PC-3 (cell line): ENCODE measurements around the gene ZNF697. TPM values are rescaled to one million over a fixed set of nuclear protein-coding genes. Genes with fewer than 3 reads are reported as not detected.

Source experiments
- total RNA-seq: library from RNA; depleted of rRNA; stranded (reverse); fragments of >200 nt; gene quantifications from 2 replicates; pipeline ENCODE4 v1.2.3, GENCODE V29; 2014; rRNA removed

The ZNF697 gene
- total RNA-seq, 1 experiment from 2014 or later, result 5.3 TPM

Other genes with a start within 250 kb of the ZNF697 start
- gene HSD3B2, start 233.1 kb downstream of the ZNF697 start, total RNA-seq, result not detected in 2 replicates
- gene HSD3B1, start 141.1 kb downstream of the ZNF697 start, total RNA-seq, result not detected in 2 replicates
- 134 and 155 TPM in 2 replicates for gene PHGDH, start 63.7 kb upstream of the ZNF697 start, total RNA-seq
- gene HMGCS2, start 120.6 kb upstream of the ZNF697 start, total RNA-seq, result not detected in 2 replicates
- gene REG4, start 163.2 kb upstream of the ZNF697 start, total RNA-seq, result 0.40 and 0.87 TPM in 2 replicates
- not detected in 2 replicates for gene ADAM30, start 248.2 kb upstream of the ZNF697 start, total RNA-seq